Stimulated activated CD4-positive, alpha-beta T cell treated with anti-CD3 and anti-CD28 coated beads, Interleukin-2, amount 100 ng/mL, for 48 hours (primary cell): ENCODE data around the gene GABRR1.

Experiments used
- DNase-seq, 2 donors: peaks; one replicate each; pipeline ENCODE4 v3.0.0-alpha.2; 2020

Gene GABRR1

DNA sequence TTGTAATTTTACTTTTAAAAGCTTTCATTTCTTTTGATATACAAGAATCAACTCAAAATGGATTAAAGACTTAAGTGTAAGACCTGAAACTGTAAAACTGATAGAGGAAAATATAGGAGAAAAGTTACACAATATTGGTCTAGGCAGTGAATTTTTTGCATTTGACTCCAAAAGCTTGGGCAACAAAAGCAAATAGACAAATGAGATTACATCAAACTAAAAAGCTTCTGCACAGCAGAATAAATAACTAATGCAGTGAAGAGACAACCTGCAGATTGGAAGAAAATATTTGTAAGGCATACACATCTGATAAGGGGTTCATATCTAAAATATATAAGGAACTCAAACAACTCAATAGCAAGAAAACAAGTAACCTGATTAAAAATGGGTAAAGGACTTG lies 3.0 kb downstream of the GABRR1 start:
- DNase-seq = no peak

DNA sequence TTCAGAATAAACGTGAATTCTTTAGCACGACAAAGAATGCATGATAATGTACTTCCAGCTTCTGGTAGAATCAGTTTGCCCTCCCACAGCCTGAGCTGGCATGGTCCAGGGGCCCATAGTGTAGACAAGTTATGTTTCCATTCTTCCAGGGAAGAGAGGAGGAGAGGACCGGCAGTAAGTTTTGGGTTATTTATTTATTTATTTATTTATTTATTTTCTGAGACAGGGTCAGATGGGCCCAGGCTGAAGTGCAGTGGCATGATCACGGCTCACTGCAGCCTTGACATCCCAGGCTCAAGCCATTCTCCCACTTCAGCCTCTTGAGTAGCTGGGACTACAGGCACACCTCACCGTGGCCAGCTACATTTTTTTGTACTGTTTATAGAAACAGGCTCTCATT lies 4.7 kb downstream of the GABRR1 start:
- DNase-seq = no peak

- no peak for DNase-seq
Measured at GRCh38 chr6:89209457-89209856, 7.7 kb downstream of the GABRR1 start.

GRCh38 chr6:89208551-89208950 lies 8.6 kb downstream of the GABRR1 start:
- no peak for DNase-seq

- DNase-seq = no peak
Measured at GRCh38 chr6:89205819-89206218, 11.3 kb downstream of the GABRR1 start.

- no peak for DNase-seq
Measured at GRCh38 chr6:89204096-89204495, 13.1 kb downstream of the GABRR1 start.

GRCh38 chr6:89200706-89201215 lies 16.4 kb downstream of the GABRR1 start:
- DNase-seq = no peak

DNA sequence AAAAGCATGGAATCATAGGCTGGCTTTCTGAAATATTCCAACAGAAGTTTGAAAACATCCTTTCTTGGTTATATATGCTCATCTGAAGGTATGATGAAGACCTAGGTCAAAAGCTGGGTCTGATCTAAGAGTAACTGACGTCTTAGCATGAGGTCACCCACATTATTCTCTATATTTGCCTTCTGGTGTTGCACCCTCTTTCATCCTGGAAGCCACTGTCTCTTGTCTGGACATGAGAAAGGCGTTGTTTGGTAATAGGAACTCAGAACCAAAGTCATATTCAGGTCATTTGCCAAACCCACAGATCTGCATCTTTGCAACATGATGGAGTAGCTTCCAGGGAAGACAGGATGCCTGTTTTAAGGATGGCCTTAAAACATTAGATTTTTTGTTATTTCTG lies 17.6 kb downstream of the GABRR1 start:
- no peak for DNase-seq

DNA sequence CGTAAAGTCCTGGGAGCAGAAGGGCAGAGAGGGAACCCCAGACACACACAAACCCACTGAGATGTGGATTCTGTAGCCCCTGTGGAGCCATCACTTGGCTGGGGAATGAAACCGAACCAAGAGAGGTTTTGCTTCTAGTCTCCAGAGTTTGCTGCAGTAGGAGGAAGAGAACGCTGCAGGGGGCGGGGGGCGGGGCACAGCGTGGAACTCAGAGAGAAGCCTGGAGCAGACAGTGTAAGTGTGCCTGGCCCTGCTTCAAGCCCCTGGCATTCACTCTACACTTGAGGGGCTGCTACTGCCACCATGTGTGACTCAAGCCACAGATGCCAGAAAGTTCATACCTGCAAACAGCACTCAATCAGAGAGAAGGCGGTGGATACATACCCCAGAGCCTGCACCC lies 18.9 kb downstream of the GABRR1 start:
- DNase-seq = no peak

- no peak for DNase-seq
Measured at GRCh38 chr6:89197141-89197540, 20.0 kb downstream of the GABRR1 start.

DNA sequence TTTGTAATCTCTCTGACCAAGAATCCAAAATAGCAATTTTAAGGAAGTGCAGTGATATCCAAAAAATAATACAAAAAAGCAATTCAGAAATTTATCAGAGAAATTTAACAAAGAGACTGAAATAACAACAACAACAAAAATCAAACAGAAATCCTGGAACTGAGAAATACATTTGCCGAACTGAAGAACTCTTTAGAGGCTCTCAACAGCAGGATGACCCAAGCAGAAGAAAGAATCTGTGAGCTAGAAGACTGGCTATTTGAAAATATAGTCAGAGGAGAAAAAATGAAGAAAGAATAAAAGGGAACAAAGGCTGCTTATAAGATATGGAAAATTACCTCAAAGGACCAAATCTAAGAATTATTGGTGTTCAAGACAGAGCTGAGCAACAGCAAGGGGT lies 22.6 kb downstream of the GABRR1 start:
- DNase-seq = no peak

DNA sequence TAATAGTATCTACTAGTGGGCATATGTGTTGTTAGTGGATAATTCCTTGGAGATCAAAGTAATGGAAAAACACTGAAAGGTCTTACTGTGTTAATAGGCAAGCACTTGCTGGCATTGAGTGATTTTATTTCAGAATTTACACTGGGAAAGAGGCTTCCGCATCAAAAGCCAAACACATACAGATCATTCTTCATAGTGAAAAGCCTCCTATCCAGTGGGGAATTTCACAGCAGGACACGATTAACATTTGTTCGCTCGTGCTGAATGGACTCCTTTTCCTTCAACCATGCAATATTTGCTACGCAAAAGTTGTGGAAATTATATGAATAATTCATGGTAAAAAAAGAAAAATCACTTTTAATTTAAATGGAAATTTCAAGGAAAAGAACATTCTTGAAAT lies 26.4 kb downstream of the GABRR1 start:
- no peak for DNase-seq

- no peak for DNase-seq
Measured at GRCh38 chr6:89187504-89187903, 29.7 kb downstream of the GABRR1 start.

GRCh38 chr6:89186762-89187161 lies 30.4 kb downstream of the GABRR1 start:
- DNase-seq = no peak

- no peak for DNase-seq
Measured at GRCh38 chr6:89184344-89184743, 32.8 kb downstream of the GABRR1 start.

GRCh38 chr6:89183294-89183693 lies 33.9 kb downstream of the GABRR1 start:
- no peak for DNase-seq

- no peak for DNase-seq
Measured at GRCh38 chr6:89180971-89181370, 36.2 kb downstream of the GABRR1 start.

DNA sequence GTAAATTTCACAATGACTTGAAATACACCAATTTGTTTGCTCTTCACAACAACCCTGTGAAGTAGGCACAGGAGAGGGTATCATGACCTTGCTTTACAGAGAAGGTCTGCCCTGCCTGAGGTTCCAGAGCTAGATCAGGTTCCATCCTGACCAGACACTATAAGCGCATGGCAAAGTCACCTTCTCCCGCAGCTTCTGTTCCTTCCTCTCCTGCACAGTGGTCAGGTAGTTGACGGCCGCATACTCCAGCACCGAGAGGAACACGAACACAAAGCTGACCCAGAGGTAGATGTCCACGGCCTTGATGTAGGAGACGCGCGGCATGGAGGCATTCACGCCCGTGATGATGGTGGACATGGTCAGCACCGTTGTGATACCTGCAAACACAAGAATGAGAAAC lies 37.0 kb downstream of the GABRR1 start:
- DNase-seq = no peak

DNA sequence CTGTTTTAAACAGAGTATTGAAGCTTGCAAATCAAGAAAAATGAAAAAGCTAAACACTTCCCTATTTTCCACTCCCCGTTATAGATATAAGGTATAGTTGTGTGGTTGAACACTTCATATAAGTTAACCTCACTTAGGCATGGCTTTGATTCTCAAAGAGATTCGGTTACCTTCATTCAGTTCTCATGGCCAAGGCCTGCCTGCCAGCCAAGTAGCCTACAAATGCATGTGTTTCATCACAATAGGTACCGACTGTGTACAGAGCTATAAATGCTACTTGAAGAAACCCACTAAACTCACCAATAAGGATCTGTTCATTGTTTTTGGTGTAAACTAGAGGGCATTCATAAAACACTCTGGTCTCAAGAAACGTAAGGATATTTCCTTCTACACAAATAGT lies 43.5 kb downstream of the GABRR1 start:
- DNase-seq = no peak

GRCh38 chr6:89172131-89172530 lies 45.0 kb downstream of the GABRR1 start:
- no peak for DNase-seq

- DNase-seq = no peak
Measured at GRCh38 chr6:89162047-89162371, 55.1 kb downstream of the GABRR1 start.

GRCh38 chr6:89161326-89162046 lies 55.7 kb downstream of the GABRR1 start:
- DNase-seq = no peak

DNA sequence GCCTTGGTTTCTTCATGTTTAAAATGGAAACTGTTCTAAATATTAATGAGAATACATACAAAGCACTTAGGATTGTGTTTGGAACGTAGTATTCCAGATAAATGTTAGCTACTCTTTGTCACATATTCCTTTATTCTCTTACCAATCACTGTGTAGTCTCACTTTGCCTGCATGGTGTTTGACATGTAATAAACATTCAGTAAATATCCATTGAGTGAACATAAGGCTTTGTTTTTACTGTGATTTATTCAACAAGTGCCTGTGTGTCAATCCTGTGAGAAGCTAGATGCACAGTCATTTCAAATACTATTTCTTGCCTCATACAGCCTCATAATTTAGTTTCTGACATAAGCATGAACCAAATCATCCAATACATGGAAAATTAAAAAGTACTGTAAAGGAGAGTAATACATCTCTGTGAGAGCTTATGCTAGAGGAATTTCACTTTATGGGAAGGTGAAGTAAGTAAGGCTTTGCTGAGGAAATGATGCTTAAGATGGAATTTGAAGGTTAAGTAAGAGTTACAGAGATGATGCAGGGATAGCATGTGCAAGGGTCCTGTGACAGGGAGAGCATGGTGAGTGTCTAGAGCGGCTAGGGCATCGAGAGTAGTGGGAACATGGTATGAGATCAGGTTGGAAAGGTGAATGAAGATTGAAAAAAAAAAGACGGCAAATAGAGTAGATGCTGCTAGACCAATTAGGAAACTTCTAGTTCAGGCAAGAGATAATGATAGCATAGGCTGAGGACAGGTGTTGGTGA lies 56.6 kb downstream of the GABRR1 start:
- no peak for DNase-seq

DNA sequence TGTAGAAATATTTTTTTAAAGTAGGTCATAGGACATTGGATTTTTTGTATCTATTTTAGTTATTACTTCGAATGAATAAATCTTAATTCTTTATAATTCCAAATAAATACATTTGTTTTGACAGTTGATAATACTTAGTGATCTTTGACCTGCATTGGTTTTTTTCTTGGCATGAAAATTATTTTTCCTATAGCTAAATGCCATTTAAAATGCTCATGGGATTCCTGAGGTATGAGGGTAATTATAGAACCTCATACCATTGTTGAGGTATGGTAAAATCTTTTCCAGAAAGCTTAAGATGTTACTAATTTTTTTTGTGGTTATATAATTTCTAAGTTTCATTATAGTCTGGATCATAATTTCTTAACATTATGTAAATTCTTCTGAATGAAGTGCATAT lies 63.0 kb downstream of the GABRR1 start:
- no peak for DNase-seq
